Endothelial cell of umbilical vein (primary cell): ENCODE measurements around the gene METTL18. TPM values are rescaled to one million over a fixed set of nuclear protein-coding genes. Genes with fewer than 3 reads are reported as not detected.

Experiments used
- BruUV-seq: library from RNA; stranded (reverse); fragments of 400-500 nt; replicated peaks from 2 replicates; lab custom pipeline; 2021; lab: Mats Ljungman, UMichigan
- CTCF ChIA-PET: fragments of 300-600, 350-600 bp; sonication (Branson Sonifier 250); formaldehyde crosslinking; loops from one replicate; lab custom pipeline; 2021; ENCODE audit warnings: antibody characterized with exemption, inconsistent platforms; lab: Charles Lee
- POLR2A ChIA-PET: fragments of 300-600, 350-600 bp; sonication (Branson Sonifier 250); formaldehyde crosslinking; loops from one replicate; lab custom pipeline; 2021; ENCODE audit warnings: antibody characterized with exemption, inconsistent platforms; lab: Charles Lee
- DNase-seq: peaks from one replicate; pipeline ENCODE4 v3.0.0-alpha.2; 2011; ENCODE audit warnings: low read depth, low spot score
- FAIRE-seq: peaks from 2 replicates; lab custom pipeline; 2011; peaks lifted over from hg19 to GRCh38; lab: Jason Lieb, UNC
- H2AFZ ChIP-seq: 2 replicates; pipeline ENCODE4 v1.6.0; 2012; ENCODE audit warnings: low read depth, low read length, control low read depth, inconsistent platforms
- H3K27ac ChIP-seq: 2 replicates; pipeline ENCODE4 v1.5.1; 2011; ENCODE audit warnings: low read depth, mild to moderate bottlenecking, control low read depth, low read length, moderate library complexity; ENCODE audit not compliant: insufficient read depth
- H3K27me3 ChIP-seq, 2 experiments: 2 replicates each; pipeline versions ENCODE4 v1.6.0 to v1.6.1; 2011; ENCODE audit warnings: low read length in 2 of 2, mixed read lengths in 1 of 2; ENCODE audit not compliant: control insufficient read depth in 2 of 2, insufficient read depth in 2 of 2
- H3K36me3 ChIP-seq, 2 experiments: 2 replicates in 1 of 2; 3 replicates in 1 of 2; pipeline ENCODE4 v1.5.1; 2011; ENCODE audit warnings: low read length in 2 of 2, mild to moderate bottlenecking in 1 of 2, moderate library complexity in 1 of 2; ENCODE audit not compliant: control insufficient read depth in 2 of 2, insufficient read depth in 2 of 2; ENCODE audit errors: extremely low read depth in 1 of 2
- H3K4me1 ChIP-seq: 3 replicates; pipeline ENCODE4 v1.5.1; 2011; ENCODE audit warnings: mild to moderate bottlenecking, low read length; ENCODE audit not compliant: control insufficient read depth, insufficient read depth; ENCODE audit errors: extremely low read depth
- H3K4me2 ChIP-seq: 2 replicates; pipeline ENCODE4 v1.6.1; 2011; ENCODE audit warnings: low read length, control low read depth, mixed read lengths; ENCODE audit not compliant: insufficient read depth
- H3K4me3 ChIP-seq, 3 experiments: fragments of 200-600 bp in 1 of 3; sonication (generic), shearing (Covaris generic) in 1 of 3; replicated peaks in 1 of 3; 2 replicates each; pipeline ENCODE4 v1.5.1; 2011 to 2016; ENCODE audit warnings: control low read depth in 3 of 3, low read length in 3 of 3, mild to moderate bottlenecking in 2 of 3, inconsistent platforms in 1 of 3, low read depth in 1 of 3, moderate library complexity in 1 of 3; ENCODE audit not compliant: insufficient read depth in 1 of 3
- H3K79me2 ChIP-seq: 2 replicates; pipeline ENCODE4 v1.6.0; 2012; ENCODE audit warnings: low read length, inconsistent platforms; ENCODE audit not compliant: control insufficient read depth, insufficient read depth
- H3K9ac ChIP-seq: replicated peaks from 2 replicates; pipeline ENCODE3; 2011; ENCODE audit warnings: low read length, control low read depth; ENCODE audit not compliant: insufficient read depth; ENCODE audit errors: extremely low read depth
- H3K9me1 ChIP-seq: replicated peaks from 3 replicates; pipeline ENCODE4 v1.6.0; 2011; ENCODE audit warnings: mild to moderate bottlenecking, low read length; ENCODE audit not compliant: control insufficient read depth, insufficient read depth; ENCODE audit errors: extremely low read depth
- H3K9me3 ChIP-seq: replicated peaks from 2 replicates; pipeline ENCODE4 v1.5.1; 2012; ENCODE audit warnings: low read length, inconsistent platforms; ENCODE audit not compliant: control insufficient read depth, insufficient read depth
- H4K20me1 ChIP-seq: replicated peaks from 2 replicates; pipeline ENCODE3; 2011; ENCODE audit warnings: mild to moderate bottlenecking, low read length; ENCODE audit not compliant: control insufficient read depth, insufficient read depth; ENCODE audit errors: extremely low read depth
- EZH2 ChIP-seq: IDR thresholded peaks from 2 replicates; pipeline ENCODE4 v1.6.1; 2012; ENCODE audit warnings: borderline replicate concordance, low read depth, mild to moderate bottlenecking, moderate library complexity, low read length, inconsistent platforms; ENCODE audit not compliant: severe bottlenecking
- FOS ChIP-seq: IDR thresholded peaks from 2 replicates; pipeline ENCODE4 v1.6.1; 2011; ENCODE audit warnings: mild to moderate bottlenecking, low read length, moderate library complexity, borderline replicate concordance; ENCODE audit not compliant: insufficient read depth
- GATA2 ChIP-seq: IDR thresholded peaks from 2 replicates; pipeline ENCODE4 v1.7.0; 2011; ENCODE audit warnings: low read depth, mild to moderate bottlenecking, moderate library complexity, mixed read lengths, low read length; ENCODE audit not compliant: insufficient read length, insufficient read depth
- JUN ChIP-seq: IDR thresholded peaks from 2 replicates; pipeline ENCODE4 v1.6.1; 2011; ENCODE audit warnings: borderline replicate concordance, low read depth; ENCODE audit not compliant: insufficient read length, insufficient read depth
- MAX ChIP-seq: IDR thresholded peaks from 2 replicates; pipeline ENCODE4 v1.6.1; 2011; ENCODE audit not compliant: insufficient read depth, insufficient read length
- MYC ChIP-seq: IDR thresholded peaks from one replicate; pipeline ENCODE4 v1.6.1; 2011; ENCODE audit warnings: mild to moderate bottlenecking, low read depth, low read length
- POLR2A ChIP-seq: IDR thresholded peaks from 2 replicates; pipeline ENCODE4 v1.6.1; 2012; ENCODE audit warnings: low read depth, mild to moderate bottlenecking, control low read depth, low read length
- POLR2AphosphoS5 ChIP-seq: IDR thresholded peaks from 2 replicates; pipeline ENCODE4 v1.6.1; 2012; ENCODE audit warnings: low read depth, mild to moderate bottlenecking, control low read depth, low read length, moderate library complexity; ENCODE audit not compliant: insufficient read depth
- dilution Hi-C: fragments of 300-500 bp; cut with MboI; formaldehyde crosslinking; loops from one replicate; pipeline ENCODE4 v1.15.0; 2019; ENCODE audit warnings: low sequenced_read_pairs; ENCODE audit not compliant: extremely low pct_ligation_motif_present
- intact Hi-C: fragments of 100-400 bp; cut with micrococcal nuclease; formaldehyde crosslinking; loops from one replicate; pipeline ENCODE4 v1.10.0; 2022
- polyA plus RNA-seq, 4 experiments: library from polyadenylated mRNA; depleted of rRNA in 3 of 4; stranded (reverse) in 3 of 4; unstranded in 1 of 4; fragments of >200 nt; gene quantifications; 2 replicates each; pipeline versions ENCODE4 v1.2.1 to v1.2.3, GENCODE V29; 2011 to 2012; ENCODE audit warnings: missing spikeins in 1 of 4
- total RNA-seq: library from RNA; stranded (reverse); gene quantifications from 2 replicates; pipeline ENCODE4 v1.2.3, GENCODE V29; 2021
- TF ChIP-seq, protein P1 (sequence below), 2 donors: IDR thresholded peaks; 1 replicate in 1 of 2; 2 replicates in 1 of 2; pipeline ENCODE4 v1.5.1; 2011; ENCODE audit warnings: low read length in 2 of 2, mild to moderate bottlenecking in 2 of 2, moderate library complexity in 2 of 2, control low read depth in 1 of 2, inconsistent platforms in 1 of 2, low read depth in 1 of 2; ENCODE audit not compliant: insufficient read depth in 1 of 2; ENCODE audit errors: extremely low read depth in 1 of 2

METTL18 gene
- total and polyA plus RNA-seq, 2 donors (not counting 3 experiments of a cell fraction or from before 2014, with no cell fraction given): 1.1 to 6.6 TPM

- BruUV-seq: no TSS peak
- Histone ChIP-seq H2AFZ (no peak overlapping the region), H3K27me3 (peaks cover 0 to 2% of the 10 kb centered on the region in 2 experiments), H3K36me3 (no peaks in the 10 kb centered on the region), H4K20me1 (no peaks in the 10 kb centered on the region), H3K27ac (no peak overlapping the region), H3K9me1 (no peaks in the 10 kb centered on the region), H3K4me2 (no peak overlapping the region), H3K9me3 (no peaks in the 10 kb centered on the region), H3K4me1 (no peaks in the 10 kb centered on the region), H3K9ac (no peak overlapping the region), H3K79me2 (no peaks in the 10 kb centered on the region), H3K4me3 (no peak overlapping the region)
- FAIRE-seq (peak; percentile 48), DNase-seq (no peak)
- POLR2A ChIA-PET: no interaction called here
- CTCF ChIA-PET: no interaction called here
- intact Hi-C loops: no loop called here
- dilution Hi-C loops: no loop called here
- TF ChIP-seq POLR2A: no peak
- TF ChIP-seq FOS: no peak
- TF ChIP-seq, protein P1, sequence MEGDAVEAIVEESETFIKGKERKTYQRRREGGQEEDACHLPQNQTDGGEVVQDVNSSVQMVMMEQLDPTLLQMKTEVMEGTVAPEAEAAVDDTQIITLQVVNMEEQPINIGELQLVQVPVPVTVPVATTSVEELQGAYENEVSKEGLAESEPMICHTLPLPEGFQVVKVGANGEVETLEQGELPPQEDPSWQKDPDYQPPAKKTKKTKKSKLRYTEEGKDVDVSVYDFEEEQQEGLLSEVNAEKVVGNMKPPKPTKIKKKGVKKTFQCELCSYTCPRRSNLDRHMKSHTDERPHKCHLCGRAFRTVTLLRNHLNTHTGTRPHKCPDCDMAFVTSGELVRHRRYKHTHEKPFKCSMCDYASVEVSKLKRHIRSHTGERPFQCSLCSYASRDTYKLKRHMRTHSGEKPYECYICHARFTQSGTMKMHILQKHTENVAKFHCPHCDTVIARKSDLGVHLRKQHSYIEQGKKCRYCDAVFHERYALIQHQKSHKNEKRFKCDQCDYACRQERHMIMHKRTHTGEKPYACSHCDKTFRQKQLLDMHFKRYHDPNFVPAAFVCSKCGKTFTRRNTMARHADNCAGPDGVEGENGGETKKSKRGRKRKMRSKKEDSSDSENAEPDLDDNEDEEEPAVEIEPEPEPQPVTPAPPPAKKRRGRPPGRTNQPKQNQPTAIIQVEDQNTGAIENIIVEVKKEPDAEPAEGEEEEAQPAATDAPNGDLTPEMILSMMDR (IDR thresholded peaks at IDR 0.05; ENCODE audit: extremely low read depth in 1 of 2, insufficient read depth in 1 of 2, low read depth in 1 of 2, low read length in 2 of 2): no peak
- no peak for TF ChIP-seq MAX
- TF ChIP-seq JUN: no peak
- no peak for TF ChIP-seq POLR2AphosphoS5
- no peak for TF ChIP-seq MYC
- TF ChIP-seq EZH2: no peak
- TF ChIP-seq GATA2: no peak
Observed at GRCh38 chr1:169759038-169759437, 35.7 kb downstream of the METTL18 start.
